Measurements from ENCODE around the gene SLC8A2.

GRCh38 chr19:47470447-47471195 lies 1.1 kb downstream of the SLC8A2 start:
- TF ChIP-seq SP1 (IDR thresholded peaks at IDR 0.05) (no peak), LEF1 (IDR thresholded peaks at IDR 0.05; ENCODE audit: borderline replicate concordance) (no peak), PKNOX1 (IDR thresholded peaks at IDR 0.05) (no peak)

All from HEK293T (cell line).